ENCODE results near the gene ALX3. TPM values are rescaled to one million over a fixed set of nuclear protein-coding genes. Genes with fewer than 3 reads are reported as not detected.

ALX3 gene
- total and polyA plus RNA-seq, 2 of the 8 experiments (the other 6 are each of a cell fraction or from before 2014, with no cell fraction given) = 0.20 TPM; not detected in 1

- TF ChIP-seq CHD7 (IDR thresholded peaks at IDR 0.05; ENCODE audit: insufficient replicate concordance, low read length) (no peak), RAD21 (IDR thresholded peaks at IDR 0.05 in 1 of 2, conservative IDR thresholded peaks at IDR 0.05 in 1 of 2; ENCODE audit: low read depth in 2 of 2, low read length in 2 of 2) (peak; percentile 67 to 74), CTBP2 (IDR thresholded peaks at IDR 0.05; ENCODE audit: borderline replicate concordance, insufficient read depth, insufficient read length, low read length) (no peak), GABPA (IDR thresholded peaks at IDR 0.05; ENCODE audit: borderline replicate concordance, insufficient read depth, low read length) (no peak), TBP (IDR thresholded peaks at IDR 0.05; ENCODE audit: low read depth, low read length) (no peak), SIRT6 (IDR thresholded peaks at IDR 0.05; ENCODE audit: low read length) (no peak), BCL11A (IDR thresholded peaks at IDR 0.05; ENCODE audit: low read depth in 2 of 2, low read length in 2 of 2) (no peak)
These were observed 58.9 kb downstream of the ALX3 start (continued) for GRCh38 chr1:110011527-110012041.

All from H1 (cell line).